SU-DHL-6 (cell line): ENCODE measurements around the gene PRR23E.

ENCODE experiments used
- EZH2phosphoT487 ChIP-seq: fragments of 200-600 bp; sonication (generic), shearing (Covaris generic); conservative IDR thresholded peaks from 2 replicates; pipeline ENCODE4 v1.6.1; 2018; ENCODE audit warnings: mild to moderate bottlenecking, antibody characterized with exemption, low read length, moderate library complexity, mixed read lengths
- TF ChIP-seq, protein P1 (sequence below): fragments of 200-600 bp; sonication (generic); IDR thresholded peaks from one replicate; pipeline ENCODE4 v1.5.1; 2017; ENCODE audit warnings: antibody characterized with exemption, mild to moderate bottlenecking, low read length, moderate library complexity; ENCODE audit not compliant: insufficient read depth, poor library complexity, severe bottlenecking

DNA sequence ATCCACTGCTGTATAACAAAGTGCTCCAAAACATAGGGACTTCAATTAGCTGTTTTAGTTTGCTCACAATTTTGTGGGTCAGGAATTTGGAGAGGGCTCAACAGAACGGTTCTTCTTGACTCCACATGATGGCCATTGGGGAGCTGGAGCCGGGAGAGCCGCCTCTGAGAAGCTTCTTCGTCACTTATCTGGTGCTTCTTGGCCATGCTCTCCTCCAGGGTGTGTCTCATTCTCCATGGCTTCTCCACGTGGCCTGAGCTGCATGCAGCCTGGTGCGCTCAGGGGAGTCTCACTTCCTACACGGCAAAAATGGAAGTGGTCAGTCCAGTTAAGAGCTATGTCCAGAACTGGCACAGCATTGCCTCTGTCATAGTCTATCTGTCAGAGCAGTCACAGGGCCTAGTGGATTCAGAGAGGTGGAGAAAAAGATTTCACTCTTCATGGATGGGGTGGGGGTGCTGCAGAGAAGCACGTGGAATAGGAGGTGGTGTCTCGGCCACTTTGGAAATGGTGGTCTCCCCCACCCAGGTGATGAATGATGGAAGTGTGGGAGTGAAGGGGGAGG lies 26.3 kb upstream of the PRR23E start:
- TF ChIP-seq, protein P1, sequence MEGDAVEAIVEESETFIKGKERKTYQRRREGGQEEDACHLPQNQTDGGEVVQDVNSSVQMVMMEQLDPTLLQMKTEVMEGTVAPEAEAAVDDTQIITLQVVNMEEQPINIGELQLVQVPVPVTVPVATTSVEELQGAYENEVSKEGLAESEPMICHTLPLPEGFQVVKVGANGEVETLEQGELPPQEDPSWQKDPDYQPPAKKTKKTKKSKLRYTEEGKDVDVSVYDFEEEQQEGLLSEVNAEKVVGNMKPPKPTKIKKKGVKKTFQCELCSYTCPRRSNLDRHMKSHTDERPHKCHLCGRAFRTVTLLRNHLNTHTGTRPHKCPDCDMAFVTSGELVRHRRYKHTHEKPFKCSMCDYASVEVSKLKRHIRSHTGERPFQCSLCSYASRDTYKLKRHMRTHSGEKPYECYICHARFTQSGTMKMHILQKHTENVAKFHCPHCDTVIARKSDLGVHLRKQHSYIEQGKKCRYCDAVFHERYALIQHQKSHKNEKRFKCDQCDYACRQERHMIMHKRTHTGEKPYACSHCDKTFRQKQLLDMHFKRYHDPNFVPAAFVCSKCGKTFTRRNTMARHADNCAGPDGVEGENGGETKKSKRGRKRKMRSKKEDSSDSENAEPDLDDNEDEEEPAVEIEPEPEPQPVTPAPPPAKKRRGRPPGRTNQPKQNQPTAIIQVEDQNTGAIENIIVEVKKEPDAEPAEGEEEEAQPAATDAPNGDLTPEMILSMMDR = no peak
- no peak for TF ChIP-seq EZH2phosphoT487
